Right cardiac atrium (tissue), 5 donors: ENCODE results near the gene TRAPPC11. TPM values are rescaled to one million over a fixed set of nuclear protein-coding genes. Genes with fewer than 3 reads are reported as not detected.

Experiments used
- ATAC-seq, 2 donors: fragments of 200-7000 bp; cut with Tn5 transposase; one replicate each; pipeline versions ENCODE4 v1.8.0 to v1.9.1; 2020; ENCODE audit warnings: moderate library complexity in 2 of 2, mild to moderate bottlenecking in 1 of 2
- DNase-seq, 3 donors: peaks; one replicate each; pipeline ENCODE4 v3.0.0-alpha.2; 2020
- H3K27ac ChIP-seq: one replicate; pipeline ENCODE4 v1.5.1; 2013; ENCODE audit warnings: mild to moderate bottlenecking, low read length, control low read depth, moderate library complexity
- H3K27me3 ChIP-seq: one replicate; pipeline ENCODE4 v1.6.1; 2013; ENCODE audit not compliant: control insufficient read depth, insufficient read depth
- H3K4me1 ChIP-seq: one replicate; pipeline ENCODE4 v1.6.1; 2013; ENCODE audit warnings: low read length; ENCODE audit not compliant: control insufficient read depth, insufficient read depth
- H3K4me3 ChIP-seq: one replicate; pipeline ENCODE4 v1.5.1; 2013; ENCODE audit warnings: low read length, control low read depth
- H3K9me3 ChIP-seq: one replicate; pipeline ENCODE4 v1.6.1; 2013; ENCODE audit warnings: low read length; ENCODE audit not compliant: control insufficient read depth
- WGBS: extraction: QIAGEN DNeasy Blood & Tissue Kit; methylation state at CpG from one replicate; pipeline ENCODE4 v1.1.7; 2013; 5-methylcytosine and 5-hydroxymethylcytosine counted together
- intact Hi-C, 4 donors: fragments of 100-400 bp; cut with DNase I; formaldehyde crosslinking; loops; one replicate each; pipeline versions ENCODE4 v1.11.0 to v1.14.0; 2022 to 2023
- polyA plus RNA-seq: library from polyadenylated mRNA; stranded (reverse); fragments of 200-250 nt; gene quantifications from one replicate; pipeline ENCODE4 v1.2.3, GENCODE V29; 2013
- total RNA-seq, 4 donors: library from RNA; stranded (reverse); fragmentation: NEBNext Ultra II Directional; extraction: Animal tissue kit (Norgen Biotek cat#: 25700); gene quantifications; one replicate each; pipeline ENCODE4 v1.2.1, GENCODE V29; 2021
- donor health status: healthy with polysubstance abuse.
- donor health status: DM: no; HTN: yes; CAD: no.
- donor health status: DM: no; HTN: no; CAD: no.
- donor health status: DM: no; HTN: yes; CAD: no; lungs with severe emphysema.
- donor health status: DM: yes; HTN: yes; CAD: no.

The TRAPPC11 gene
- total and polyA plus RNA-seq, 5 donors: 12.6 to 21.4 (median 20.3) TPM

DNA sequence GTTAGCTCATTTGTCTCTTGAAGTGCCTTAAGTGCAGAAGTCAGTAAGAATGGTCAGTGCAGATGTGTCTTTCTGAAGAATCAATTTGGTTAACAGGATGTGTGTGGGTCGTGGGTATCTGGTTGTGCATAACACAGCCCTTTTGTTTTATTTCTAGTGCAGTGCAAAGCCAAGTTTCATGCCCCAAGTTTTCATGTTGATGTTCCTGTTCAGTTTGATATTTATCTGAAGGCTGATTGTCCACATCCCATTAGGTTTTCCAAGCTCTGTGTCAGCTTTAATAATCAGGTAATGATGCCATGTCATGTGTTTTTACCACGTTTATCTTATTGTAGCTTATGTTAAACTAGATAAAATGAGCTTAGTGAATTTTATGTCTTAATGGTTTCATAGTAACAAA is 27.4 kb downstream of the TRAPPC11 start:
- Histone ChIP-seq H3K27ac (no peak overlapping the region), H3K27me3 (no peaks in the 10 kb centered on the region), H3K4me1 (no peaks in the 10 kb centered on the region), H3K9me3 (no peaks in the 10 kb centered on the region), H3K4me3 (no peak overlapping the region)
- no peak for ATAC-seq
- DNase-seq: no peak
- WGBS: 75% methylated on average over 2 of the region's 2 CpGs
- intact Hi-C loops: no loop called here

- Histone ChIP-seq H3K9me3 (no peaks in the 10 kb centered on the region), H3K4me3 (no peak overlapping the region), H3K27ac (no peak overlapping the region), H3K27me3 (no peaks in the 10 kb centered on the region), H3K4me1 (no peaks in the 10 kb centered on the region)
- intact Hi-C loops: no loop called here
- 86% methylated on average over 6 of the region's 6 CpGs for WGBS
- ATAC-seq (no peak), DNase-seq (no peak)
Measured at GRCh38 chr4:183688216-183688615, 29.1 kb downstream of the TRAPPC11 start.

- Histone ChIP-seq H3K4me3 (no peak overlapping the region), H3K27me3 (no peaks in the 10 kb centered on the region), H3K9me3 (no peaks in the 10 kb centered on the region), H3K4me1 (no peaks in the 10 kb centered on the region), H3K27ac (no peak overlapping the region)
- ATAC-seq (no peak), DNase-seq (no peak)
- intact Hi-C loops: no loop called here
Measured at GRCh38 chr4:183691006-183691405, 31.9 kb downstream of the TRAPPC11 start.

DNA sequence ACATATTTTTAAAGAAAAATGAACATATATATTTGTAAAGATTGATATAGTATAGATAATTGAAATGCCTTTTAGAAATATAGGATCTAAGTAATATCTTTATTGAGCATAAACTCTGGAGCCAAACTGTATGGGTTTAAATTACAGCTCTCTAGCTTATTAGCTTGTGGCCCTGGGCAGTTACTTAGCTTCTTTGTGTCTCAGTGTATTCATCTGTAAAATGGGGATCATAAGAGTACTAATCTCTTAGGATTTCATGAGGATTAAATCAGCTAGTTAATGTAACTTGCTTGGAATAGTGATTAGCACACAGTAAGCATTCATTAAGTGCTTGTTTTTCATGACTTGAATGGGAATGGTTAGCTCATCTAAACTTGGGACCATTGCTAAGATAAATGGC is 32.8 kb downstream of the TRAPPC11 start:
- Histone ChIP-seq H3K9me3 (no peaks in the 10 kb centered on the region), H3K4me1 (no peaks in the 10 kb centered on the region), H3K27ac (no peak overlapping the region), H3K27me3 (no peaks in the 10 kb centered on the region), H3K4me3 (no peak overlapping the region)
- intact Hi-C loops: no loop called here
- DNase-seq (no peak), ATAC-seq (no peak)

DNA sequence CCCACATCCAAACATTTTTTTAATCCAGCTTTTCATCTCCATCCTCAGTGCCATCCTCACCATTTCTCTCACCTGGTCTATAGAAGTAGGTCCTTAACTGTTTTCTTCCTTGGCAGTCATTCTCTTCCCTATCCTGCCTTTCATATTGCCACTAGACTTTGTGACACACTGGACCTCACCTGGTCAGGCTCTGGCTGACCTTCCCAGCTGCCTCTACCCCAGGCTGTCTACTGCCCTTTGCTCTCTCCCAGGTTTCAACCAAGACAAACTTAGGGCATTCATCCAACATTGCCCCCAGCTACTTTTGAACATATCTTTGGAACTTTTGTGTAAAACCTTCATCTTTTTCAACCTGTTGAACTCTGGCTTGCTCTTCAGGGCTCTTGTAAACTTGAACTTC is 39.8 kb downstream of the TRAPPC11 start:
- ATAC-seq (no peak), DNase-seq (no peak)
- no peaks in the 10 kb centered on the region for H3K9me3 ChIP-seq
- H3K4me1 ChIP-seq: no peaks in the 10 kb centered on the region
- H3K27me3 ChIP-seq: no peaks in the 10 kb centered on the region
- H3K4me3 ChIP-seq: no peak overlapping the region
- intact Hi-C loops: no loop called here
- no peak overlapping the region for H3K27ac ChIP-seq

- H3K27ac ChIP-seq: no peak overlapping the region
- H3K9me3 ChIP-seq: no peaks in the 10 kb centered on the region
- no peaks in the 10 kb centered on the region for H3K27me3 ChIP-seq
- no peak for ATAC-seq
- DNase-seq: no peak
- H3K4me3 ChIP-seq: no peak overlapping the region
- WGBS: 96% methylated on average over 4 of the region's 4 CpGs
- no peaks in the 10 kb centered on the region for H3K4me1 ChIP-seq
- intact Hi-C loops: no loop called here
Measured at GRCh38 chr4:183700407-183700806, 41.3 kb downstream of the TRAPPC11 start.

GRCh38 chr4:183702492-183702891 is 43.4 kb downstream of the TRAPPC11 start:
- no peak for ATAC-seq
- no peak overlapping the region for H3K4me3 ChIP-seq
- intact Hi-C loops: no loop called here

DNA sequence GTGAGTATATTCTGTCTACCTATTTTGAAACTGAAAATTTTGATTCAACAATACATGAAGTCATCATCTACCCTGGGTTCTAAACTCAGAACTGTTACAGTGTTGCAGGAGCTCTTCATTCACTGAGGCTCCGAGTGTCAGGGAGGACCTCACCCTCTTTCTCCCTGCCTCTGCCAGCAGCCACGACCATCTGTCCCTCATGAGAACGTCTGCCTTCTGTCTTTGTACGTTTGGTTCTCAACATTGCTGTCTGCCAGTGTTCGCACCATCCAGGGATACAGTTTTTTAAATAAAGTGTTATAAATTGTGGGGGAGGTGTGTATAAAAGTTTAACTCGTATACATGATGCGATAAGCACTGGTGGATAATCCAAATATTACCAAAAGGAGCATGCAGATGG is 55.5 kb downstream of the TRAPPC11 start:
- DNase-seq: no peak
- intact Hi-C loops: no loop called here
- Histone ChIP-seq H3K27ac (no peak overlapping the region), H3K4me1 (no peaks in the 10 kb centered on the region), H3K4me3 (no peak overlapping the region), H3K27me3 (no peaks in the 10 kb centered on the region), H3K9me3 (no peaks in the 10 kb centered on the region)
- 70% methylated on average over 7 of the region's 7 CpGs for WGBS
- no peak for ATAC-seq

More at GRCh38 chr4:183702492-183702891, 43.4 kb downstream of the TRAPPC11 start:
- no peak overlapping the region for H3K27ac ChIP-seq
- no peaks in the 10 kb centered on the region for H3K27me3 ChIP-seq
- DNase-seq: no peak
- 98% methylated on average over 1 of the region's 1 CpG for WGBS
- no peaks in the 10 kb centered on the region for H3K9me3 ChIP-seq
- no peaks in the 10 kb centered on the region for H3K4me1 ChIP-seq

GRCh38 chr4:183716302-183716701 is 57.2 kb downstream of the TRAPPC11 start:
- DNase-seq (no peak), ATAC-seq (no peak)
- H3K9me3 ChIP-seq: no peaks in the 10 kb centered on the region
- intact Hi-C loops: no loop called here
- H3K4me1 ChIP-seq: no peaks in the 10 kb centered on the region
- H3K27me3 ChIP-seq: no peaks in the 10 kb centered on the region
- no peak overlapping the region for H3K4me3 ChIP-seq
- 90% methylated on average over 4 of the region's 4 CpGs for WGBS
- no peak overlapping the region for H3K27ac ChIP-seq

DNA sequence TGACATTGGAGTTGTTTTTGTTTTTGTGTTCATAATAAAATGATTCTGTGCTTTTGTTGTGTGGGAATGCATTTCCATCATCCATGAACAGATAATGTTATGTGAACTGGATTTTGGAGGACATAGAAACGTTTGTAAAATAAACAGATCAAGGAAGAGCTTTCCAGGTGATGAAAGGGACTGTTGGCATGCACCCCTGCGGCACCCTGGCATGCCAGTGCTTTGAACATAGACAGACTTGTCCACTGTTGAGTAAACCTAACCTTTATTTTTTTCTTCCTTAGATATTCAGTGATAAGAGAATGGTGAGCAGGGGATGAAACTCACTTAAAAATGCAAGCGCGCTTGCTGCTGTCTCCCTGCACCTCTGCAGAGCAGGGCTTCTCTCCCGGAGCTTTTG is 59.8 kb downstream of the TRAPPC11 start:
- no peak overlapping the region for H3K4me3 ChIP-seq
- H3K4me1 ChIP-seq: no peaks in the 10 kb centered on the region
- WGBS: 72% methylated on average over 5 of the region's 5 CpGs
- intact Hi-C loops: no loop called here
- no peaks in the 10 kb centered on the region for H3K27me3 ChIP-seq
- ATAC-seq (no peak), DNase-seq (no peak)
- H3K9me3 ChIP-seq: no peaks in the 10 kb centered on the region
- H3K27ac ChIP-seq: no peak overlapping the region

DNA sequence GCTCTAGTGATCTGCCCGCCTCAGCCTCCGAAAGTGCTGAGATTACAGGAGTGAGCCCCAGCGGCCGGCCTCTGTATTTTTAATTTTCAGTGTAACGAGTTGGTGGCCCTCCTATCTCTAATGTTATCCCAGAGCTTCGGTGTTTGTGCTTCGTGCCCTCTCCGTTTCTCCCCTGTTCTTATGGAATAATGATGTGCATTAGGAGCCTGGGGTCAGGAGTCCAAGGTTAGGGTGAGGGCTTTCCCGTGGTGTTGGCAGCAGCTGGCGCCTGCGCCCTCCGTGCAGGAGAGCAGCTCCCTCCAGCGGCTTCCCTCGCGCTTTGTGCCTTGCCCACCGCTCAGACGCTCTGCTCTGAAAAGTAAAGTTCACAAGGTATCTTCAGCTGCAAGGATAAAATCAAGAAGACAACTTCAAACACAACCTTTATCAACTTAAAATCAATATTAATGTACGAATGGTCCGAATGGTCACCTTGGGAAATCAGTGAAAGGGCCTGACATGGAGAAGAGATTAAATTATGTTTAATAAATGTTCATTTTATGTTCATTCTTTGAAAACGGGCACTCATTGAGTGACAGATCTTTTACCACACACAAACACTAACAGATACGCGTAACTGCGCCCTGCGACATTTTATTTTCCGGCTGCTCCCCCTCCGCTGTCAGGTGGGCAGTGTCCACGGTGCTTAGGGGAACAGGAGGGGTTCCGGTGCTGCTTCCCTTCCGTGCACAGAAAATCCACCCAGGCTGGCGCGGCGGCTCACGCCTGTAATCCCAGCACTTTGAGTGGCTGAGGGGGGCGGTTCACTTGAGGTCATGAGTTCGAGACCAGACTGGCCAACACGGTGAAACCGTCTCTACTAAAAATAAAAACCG is 62.4 kb downstream of the TRAPPC11 start:
- DNase-seq: peak; percentile 80 to 89 (median 89)
- intact Hi-C loops: loop anchor here in 1 of 4 donors (10.0 kb wide), 1 partner anchor 443 kb away; no protein-coding TSS in a partner anchor
- Histone ChIP-seq H3K9me3 (no peaks in the 10 kb centered on the region), H3K27ac (no peak overlapping the region), H3K27me3 (no peaks in the 10 kb centered on the region), H3K4me3 (no peak overlapping the region), H3K4me1 (no peaks in the 10 kb centered on the region)
- 48% methylated on average over 38 of the region's 38 CpGs for WGBS
- peak; percentile 87 to 90 for ATAC-seq
